Vagina (tissue), 2 donors: Measurements from ENCODE around the gene WBP2. TPM values are rescaled to one million over a fixed set of nuclear protein-coding genes. Genes with fewer than 3 reads are reported as not detected.

Experiments used
- DNase-seq, 2 donors: peaks; one replicate each; pipeline ENCODE4 v3.0.0-alpha.2; 2017; ENCODE audit errors: extremely low spot score in 2 of 2
- H3K27ac ChIP-seq: fragments of 200-600 bp; sonication (generic); one replicate; pipeline ENCODE4 v1.5.1; 2019
- H3K27me3 ChIP-seq: fragments of 200-600 bp; sonication (generic); one replicate; pipeline ENCODE4 v1.5.1; 2019
- H3K36me3 ChIP-seq, 2 donors: fragments of 200-600 bp; sonication (generic); one replicate each; pipeline ENCODE4 v1.5.1; 2017 to 2019
- H3K4me1 ChIP-seq: fragments of 200-600 bp; sonication (generic); one replicate; pipeline ENCODE4 v1.5.1; 2019
- H3K4me3 ChIP-seq, 2 donors: fragments of 200-600 bp; sonication (generic); 1 replicate in 1 of 2; 2 replicates in 1 of 2; pipeline ENCODE4 v1.5.1; 2016 to 2019
- H3K9me3 ChIP-seq: fragments of 200-600 bp; sonication (generic); one replicate; pipeline ENCODE4 v1.5.1; 2019
- POLR2A ChIP-seq, 2 donors: fragments of 450-650 bp; IDR thresholded peaks; one replicate each; pipeline ENCODE4 v1.6.1; 2017; ENCODE audit warnings: antibody characterized with exemption in 2 of 2, mild to moderate bottlenecking in 2 of 2, moderate library complexity in 2 of 2
- POLR2AphosphoS5 ChIP-seq, 2 donors: sonication (generic); formaldehyde crosslinking; IDR thresholded peaks; one replicate each; pipeline ENCODE4 v1.9.0; 2017; ENCODE audit warnings: antibody characterized with exemption in 2 of 2, mild to moderate bottlenecking in 2 of 2, low read depth in 1 of 2; ENCODE audit not compliant: insufficient read depth in 1 of 2
- intact Hi-C: fragments of 100-400 bp; cut with DNase I; formaldehyde crosslinking; loops from one replicate; pipeline ENCODE4 v1.15.1; 2023
- total RNA-seq: library from RNA; depleted of rRNA; stranded (reverse); fragments of >200 nt; gene quantifications from one replicate; pipeline ENCODE4 v1.2.3, GENCODE V29; 2016
- TF ChIP-seq, protein P1 (sequence below), 3 experiments: fragments of 450-650 bp in 2 of 3; fragments of 200-600 bp in 1 of 3; sonication (generic) in 1 of 3; IDR thresholded peaks; one replicate each; pipeline ENCODE4 v1.5.1; 2017 to 2019; ENCODE audit warnings: antibody characterized with exemption in 3 of 3, mild to moderate bottlenecking in 2 of 3, moderate library complexity in 2 of 3

WBP2 gene
- total RNA-seq, 1 donor from 2014 or later = 54.3 TPM

DNA sequence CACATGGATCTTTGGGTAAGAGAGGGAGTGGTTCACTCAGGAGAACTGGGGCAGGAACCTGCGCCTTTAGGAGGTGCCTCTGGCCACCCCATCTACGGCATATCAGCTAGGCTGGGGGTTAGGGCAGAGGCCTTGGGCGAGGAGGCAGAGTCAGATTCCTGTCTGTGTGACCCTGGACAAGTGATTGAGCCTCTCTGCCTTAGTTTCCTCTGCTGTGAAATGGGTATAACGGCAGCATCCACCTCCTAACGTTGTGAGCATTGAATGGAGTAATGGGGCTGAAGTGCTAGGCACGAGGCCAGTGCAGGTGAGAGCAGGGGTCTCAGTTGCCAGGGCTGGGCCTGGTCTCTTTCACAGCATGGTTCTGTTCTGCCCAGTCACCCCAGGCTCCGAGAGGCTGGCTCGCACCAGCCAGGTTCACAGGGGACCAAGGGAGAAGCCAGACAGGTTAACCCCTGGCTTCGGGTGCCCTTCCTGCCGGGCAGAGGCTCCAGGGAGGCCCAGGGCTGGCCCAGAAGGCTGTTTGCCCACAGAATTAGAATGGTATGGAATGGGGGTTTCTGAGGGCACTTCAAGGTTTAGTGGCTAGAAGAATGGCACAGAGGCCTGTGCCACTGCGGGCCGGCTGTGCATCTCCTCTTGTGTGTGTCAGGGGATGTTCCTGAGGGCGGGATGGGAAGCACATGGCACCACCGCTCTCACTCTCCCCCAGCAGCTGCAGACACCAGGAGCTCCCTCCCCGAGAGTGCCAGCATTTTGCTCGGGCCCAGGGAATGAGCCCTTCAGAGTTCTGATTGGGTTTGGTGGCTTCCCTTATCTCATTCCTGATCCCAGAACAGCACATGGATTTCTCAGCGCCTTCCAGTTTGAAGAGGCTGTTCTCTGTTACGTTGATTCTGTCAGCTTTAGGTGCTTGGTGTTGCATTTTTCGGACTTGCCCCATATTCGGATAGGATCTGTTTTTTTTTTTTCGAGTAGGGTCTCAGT, 34.7 kb downstream of the WBP2 start:
- TF ChIP-seq, protein P1, sequence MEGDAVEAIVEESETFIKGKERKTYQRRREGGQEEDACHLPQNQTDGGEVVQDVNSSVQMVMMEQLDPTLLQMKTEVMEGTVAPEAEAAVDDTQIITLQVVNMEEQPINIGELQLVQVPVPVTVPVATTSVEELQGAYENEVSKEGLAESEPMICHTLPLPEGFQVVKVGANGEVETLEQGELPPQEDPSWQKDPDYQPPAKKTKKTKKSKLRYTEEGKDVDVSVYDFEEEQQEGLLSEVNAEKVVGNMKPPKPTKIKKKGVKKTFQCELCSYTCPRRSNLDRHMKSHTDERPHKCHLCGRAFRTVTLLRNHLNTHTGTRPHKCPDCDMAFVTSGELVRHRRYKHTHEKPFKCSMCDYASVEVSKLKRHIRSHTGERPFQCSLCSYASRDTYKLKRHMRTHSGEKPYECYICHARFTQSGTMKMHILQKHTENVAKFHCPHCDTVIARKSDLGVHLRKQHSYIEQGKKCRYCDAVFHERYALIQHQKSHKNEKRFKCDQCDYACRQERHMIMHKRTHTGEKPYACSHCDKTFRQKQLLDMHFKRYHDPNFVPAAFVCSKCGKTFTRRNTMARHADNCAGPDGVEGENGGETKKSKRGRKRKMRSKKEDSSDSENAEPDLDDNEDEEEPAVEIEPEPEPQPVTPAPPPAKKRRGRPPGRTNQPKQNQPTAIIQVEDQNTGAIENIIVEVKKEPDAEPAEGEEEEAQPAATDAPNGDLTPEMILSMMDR (IDR thresholded peaks at IDR 0.05) = no peak
- TF ChIP-seq POLR2A (IDR thresholded peaks at IDR 0.05) = no peak
- no peaks in the 10 kb centered on the region for H3K9me3 ChIP-seq
- no peaks in the 10 kb centered on the region for H3K27me3 ChIP-seq
- H3K4me1 ChIP-seq = peaks cover 12% of the 10 kb centered on the region
- intact Hi-C loops = no loop called here
- DNase-seq = no peak
- no peak overlapping the region for H3K27ac ChIP-seq
- no peak overlapping the region for H3K4me3 ChIP-seq
- peaks cover 0 to 71% of the 10 kb centered on the region in 2 donors for H3K36me3 ChIP-seq

DNA sequence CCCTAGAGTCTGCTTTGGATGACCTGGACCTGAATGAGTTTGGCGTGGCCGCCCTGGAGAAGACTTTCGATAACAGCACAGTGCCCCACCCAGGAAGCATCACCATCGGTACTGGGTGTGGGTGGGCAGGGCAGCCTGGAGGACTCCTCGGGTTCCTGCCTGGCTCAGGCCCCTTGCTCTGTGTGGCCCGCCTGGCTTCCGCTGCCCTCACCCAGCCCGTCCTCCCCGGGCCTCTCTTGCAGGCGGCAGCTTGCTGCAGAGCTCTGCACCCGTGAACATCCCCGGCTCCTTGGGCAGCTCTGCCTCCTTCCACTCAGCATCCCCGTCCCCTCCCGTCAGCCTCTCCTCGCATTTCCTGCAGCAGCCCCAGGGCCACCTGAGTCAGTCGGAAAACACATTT, 35.5 kb downstream of the WBP2 start:
- Histone ChIP-seq H3K36me3 (peaks cover 0 to 71% of the 10 kb centered on the region in 2 donors), H3K4me1 (peaks cover 12% of the 10 kb centered on the region), H3K27me3 (no peaks in the 10 kb centered on the region), H3K4me3 (no peak overlapping the region), H3K27ac (no peak overlapping the region), H3K9me3 (no peaks in the 10 kb centered on the region)
- DNase-seq = no peak
- intact Hi-C loops = no loop called here
- no peak for TF ChIP-seq POLR2A (IDR thresholded peaks at IDR 0.05)
- TF ChIP-seq, protein P1 (IDR thresholded peaks at IDR 0.05) = no peak
- TF ChIP-seq POLR2AphosphoS5 (IDR thresholded peaks at IDR 0.05; ENCODE audit: insufficient read depth in 1 of 2, low read depth in 1 of 2) = no peak

DNA sequence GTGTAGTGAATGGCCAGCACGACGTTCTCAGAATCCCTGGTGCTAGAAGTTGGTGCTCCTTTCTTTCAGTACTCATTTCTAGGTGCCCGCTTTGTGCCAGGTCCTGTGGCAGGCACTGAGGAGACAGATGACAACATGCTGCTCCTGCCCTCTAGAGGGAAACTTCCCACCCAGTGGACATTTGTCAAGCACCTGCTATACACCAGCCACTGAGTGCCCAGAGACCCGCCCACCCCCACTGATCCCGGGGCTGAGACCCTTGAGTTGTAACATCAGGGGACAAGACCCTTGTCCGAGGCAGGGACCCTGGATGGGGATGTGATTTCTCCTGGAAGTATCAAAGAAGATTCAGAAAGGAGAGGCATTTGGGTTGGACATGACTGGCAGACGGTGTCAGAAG, 36.0 kb downstream of the WBP2 start:
- Histone ChIP-seq H3K9me3 (no peaks in the 10 kb centered on the region), H3K4me3 (no peak overlapping the region), H3K27ac (no peak overlapping the region), H3K4me1 (peaks cover 15% of the 10 kb centered on the region), H3K27me3 (no peaks in the 10 kb centered on the region), H3K36me3 (peaks cover 0 to 69% of the 10 kb centered on the region in 2 donors)
- DNase-seq = no peak
- intact Hi-C loops = no loop called here
- TF ChIP-seq POLR2AphosphoS5 (IDR thresholded peaks at IDR 0.05; ENCODE audit: insufficient read depth in 1 of 2, low read depth in 1 of 2) (no peak), POLR2A (IDR thresholded peaks at IDR 0.05) (no peak)
- TF ChIP-seq, protein P1 (IDR thresholded peaks at IDR 0.05) = no peak

DNA sequence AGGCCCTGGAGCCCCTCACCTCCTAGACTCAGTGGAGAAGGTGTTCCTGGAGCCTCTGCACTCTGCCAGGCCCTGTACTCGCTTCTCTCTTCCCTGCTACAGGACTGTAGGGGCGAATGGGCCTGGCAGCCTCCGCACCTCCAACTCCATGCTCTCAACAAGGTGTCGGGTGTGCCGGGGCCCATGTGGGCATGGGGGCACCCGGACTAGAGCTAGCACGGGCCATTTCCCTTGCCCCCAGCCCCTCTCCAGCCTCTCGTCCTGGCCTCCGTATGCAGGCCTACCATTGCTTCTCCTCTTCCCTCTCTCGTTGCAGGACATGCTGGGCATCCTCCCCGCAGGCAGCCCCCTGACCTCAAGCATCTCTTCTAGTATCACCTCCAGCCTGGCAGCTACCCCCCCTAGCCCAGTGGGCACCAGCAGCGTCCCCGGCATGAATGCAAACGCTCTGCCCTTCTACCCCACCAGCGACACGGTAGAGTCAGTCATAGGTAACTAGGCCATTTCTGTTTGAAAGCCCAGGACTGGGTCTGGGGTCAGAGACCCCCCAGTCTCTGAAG, 36.7 kb downstream of the WBP2 start:
- H3K9me3 ChIP-seq = no peaks in the 10 kb centered on the region
- intact Hi-C loops = no loop called here
- H3K27ac ChIP-seq = no peak overlapping the region
- no peak for DNase-seq
- H3K4me3 ChIP-seq = no peak overlapping the region
- H3K4me1 ChIP-seq = peaks cover 22% of the 10 kb centered on the region
- peaks cover 0 to 69% of the 10 kb centered on the region in 2 donors for H3K36me3 ChIP-seq
- no peaks in the 10 kb centered on the region for H3K27me3 ChIP-seq
- TF ChIP-seq, protein P1 (IDR thresholded peaks at IDR 0.05) = no peak
- TF ChIP-seq POLR2AphosphoS5 (IDR thresholded peaks at IDR 0.05; ENCODE audit: insufficient read depth in 1 of 2, low read depth in 1 of 2) (no peak), POLR2A (IDR thresholded peaks at IDR 0.05) (no peak)

DNA sequence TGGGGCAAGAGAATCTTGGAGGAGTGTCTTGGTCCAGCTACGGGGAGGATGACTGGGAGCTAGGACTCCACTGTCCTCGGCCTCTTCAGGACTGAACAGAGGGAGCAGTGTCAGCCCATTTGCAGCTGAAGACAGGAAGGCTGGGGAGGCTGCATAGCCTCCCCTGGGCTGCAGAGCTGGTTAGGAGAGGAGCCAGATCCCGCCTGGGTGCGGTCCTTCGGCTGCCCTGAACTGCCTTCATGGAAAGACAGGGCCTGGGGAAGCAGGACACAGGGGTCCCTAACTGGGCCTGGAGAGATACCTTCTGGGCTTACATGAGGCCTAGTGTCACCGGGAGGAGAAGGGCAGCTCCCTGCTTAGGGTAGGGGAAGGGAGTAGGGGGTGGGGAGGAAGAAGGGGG, 37.6 kb downstream of the WBP2 start:
- H3K36me3 ChIP-seq = peaks cover 0 to 73% of the 10 kb centered on the region in 2 donors
- H3K27me3 ChIP-seq = no peaks in the 10 kb centered on the region
- no peak overlapping the region for H3K27ac ChIP-seq
- peaks cover 27% of the 10 kb centered on the region for H3K4me1 ChIP-seq
- no peaks in the 10 kb centered on the region for H3K9me3 ChIP-seq
- TF ChIP-seq POLR2AphosphoS5 (IDR thresholded peaks at IDR 0.05; ENCODE audit: insufficient read depth in 1 of 2, low read depth in 1 of 2) = no peak
- no peak for TF ChIP-seq POLR2A (IDR thresholded peaks at IDR 0.05)
- TF ChIP-seq, protein P1 (IDR thresholded peaks at IDR 0.05) = no peak
- no peak for DNase-seq
- H3K4me3 ChIP-seq = no peak overlapping the region
- intact Hi-C loops = no loop called here
